Mesenchymal stem cell (in vitro differentiated cells and primary cell): ENCODE measurements around the gene CLMN.

Source experiments
- DNase-seq: peaks from one replicate; pipeline ENCODE4 v3.0.0-alpha.2; 2013
- H2AFZ ChIP-seq: one replicate; pipeline ENCODE4 v1.6.1; 2013; ENCODE audit warnings: low read depth, mild to moderate bottlenecking, control low read depth, inconsistent platforms, low read length, moderate library complexity
- H2AK5ac ChIP-seq: 2 replicates; pipeline ENCODE4 v1.6.1; 2013; ENCODE audit warnings: low read length, moderate library complexity, mild to moderate bottlenecking, inconsistent platforms; ENCODE audit not compliant: severe bottlenecking
- H2BK120ac ChIP-seq: one replicate; pipeline ENCODE4 v1.6.1; 2013; ENCODE audit warnings: low read depth, mild to moderate bottlenecking, inconsistent platforms, low read length, moderate library complexity
- H2BK12ac ChIP-seq, 2 experiments: one replicate each; pipeline ENCODE4 v1.6.1; 2013; ENCODE audit warnings: inconsistent platforms in 2 of 2, low read length in 2 of 2, mild to moderate bottlenecking in 2 of 2, moderate library complexity in 2 of 2, control low read depth in 1 of 2
- H2BK15ac ChIP-seq: one replicate; pipeline ENCODE4 v1.6.1; 2013; ENCODE audit warnings: mild to moderate bottlenecking, low read depth, inconsistent platforms; ENCODE audit not compliant: poor library complexity, severe bottlenecking
- H2BK5ac ChIP-seq: 2 replicates; pipeline ENCODE4 v1.6.1; 2013; ENCODE audit warnings: low read depth, mild to moderate bottlenecking, low read length, control low read depth, inconsistent platforms; ENCODE audit not compliant: poor library complexity, severe bottlenecking
- H3K14ac ChIP-seq, 2 experiments: one replicate each; pipeline ENCODE4 v1.6.1; 2013; ENCODE audit warnings: inconsistent platforms in 2 of 2, low read length in 2 of 2, control low read depth in 1 of 2, mild to moderate bottlenecking in 1 of 2, moderate library complexity in 1 of 2
- H3K18ac ChIP-seq, 2 experiments: one replicate each; pipeline ENCODE4 v1.6.1; 2013; ENCODE audit warnings: inconsistent platforms in 2 of 2, low read length in 2 of 2, control low read depth in 1 of 2, low read depth in 1 of 2, mild to moderate bottlenecking in 1 of 2
- H3K23ac ChIP-seq, 2 experiments: one replicate each; pipeline ENCODE4 v1.6.1; 2013; ENCODE audit warnings: inconsistent platforms in 2 of 2, low read length in 2 of 2, mild to moderate bottlenecking in 2 of 2, moderate library complexity in 2 of 2, control low read depth in 1 of 2
- H3K27ac ChIP-seq: 2 replicates; pipeline ENCODE4 v1.5.1; 2013; ENCODE audit warnings: mild to moderate bottlenecking, moderate library complexity, low read length, control low read depth, inconsistent platforms; ENCODE audit not compliant: poor library complexity, severe bottlenecking
- H3K27me3 ChIP-seq, 2 experiments: 2 replicates each; pipeline versions ENCODE4 v1.6.1 to v1.7.0; 2013; ENCODE audit warnings: low read length in 2 of 2, mild to moderate bottlenecking in 2 of 2, moderate library complexity in 2 of 2, control low read depth in 1 of 2, inconsistent platforms in 1 of 2; ENCODE audit not compliant: control insufficient read depth in 1 of 2, insufficient read depth in 1 of 2
- H3K36me3 ChIP-seq, 2 experiments: 2 replicates each; pipeline versions ENCODE4 v1.6.1 to v1.7.0; 2013; ENCODE audit warnings: low read length in 2 of 2, control low read depth in 1 of 2, inconsistent platforms in 1 of 2, low read depth in 1 of 2, mild to moderate bottlenecking in 1 of 2; ENCODE audit not compliant: insufficient read depth in 2 of 2, control insufficient read depth in 1 of 2
- H3K4ac ChIP-seq, 2 experiments: one replicate each; pipeline ENCODE4 v1.6.1; 2013; ENCODE audit warnings: inconsistent platforms in 2 of 2, low read length in 2 of 2, mild to moderate bottlenecking in 2 of 2, moderate library complexity in 2 of 2, control low read depth in 1 of 2, low read depth in 1 of 2
- H3K4me1 ChIP-seq: 2 replicates; pipeline ENCODE4 v1.6.1; 2013; ENCODE audit warnings: low read depth, low read length, control low read depth; ENCODE audit not compliant: control insufficient read depth, insufficient read depth
- H3K4me2 ChIP-seq: 2 replicates; pipeline ENCODE4 v1.6.1; 2013; ENCODE audit warnings: low read length, mild to moderate bottlenecking, inconsistent platforms; ENCODE audit not compliant: poor library complexity, severe bottlenecking
- H3K4me3 ChIP-seq, 2 experiments: 2 replicates each; pipeline versions ENCODE4 v1.5.1 to v1.7.0; 2013; ENCODE audit warnings: low read length in 2 of 2, mild to moderate bottlenecking in 2 of 2, control low read depth in 1 of 2, low read depth in 1 of 2; ENCODE audit not compliant: insufficient read depth in 1 of 2
- H3K79me1 ChIP-seq: replicated peaks from 2 replicates; pipeline ENCODE4 v1.6.1; 2013; ENCODE audit warnings: mild to moderate bottlenecking, control low read depth, low read length, inconsistent platforms; ENCODE audit not compliant: poor library complexity, severe bottlenecking
- H3K9ac ChIP-seq: 2 replicates; pipeline ENCODE4 v1.7.0; 2013; ENCODE audit warnings: mild to moderate bottlenecking, low read length, moderate library complexity
- H3K9me3 ChIP-seq: 2 replicates; pipeline ENCODE4 v1.7.0; 2013; ENCODE audit warnings: mild to moderate bottlenecking, low read length; ENCODE audit not compliant: control insufficient read depth
- H4K8ac ChIP-seq: one replicate; pipeline ENCODE4 v1.6.1; 2013; ENCODE audit warnings: inconsistent platforms, mild to moderate bottlenecking, low read length, moderate library complexity
- H4K91ac ChIP-seq: one replicate; pipeline ENCODE4 v1.6.1; 2013; ENCODE audit warnings: mild to moderate bottlenecking, low read length, inconsistent platforms
- WGBS: methylation state at CpG from one replicate; pipeline ENCODE4 v1.1.7; 2013; ENCODE audit warnings: mixed read lengths; 5-methylcytosine and 5-hydroxymethylcytosine counted together

CLMN gene

GRCh38 chr14:95320955-95321600 lies 1.4 kb upstream of the CLMN start:
- H2BK5ac ChIP-seq, result no peak overlapping the region
- H3K27me3 ChIP-seq, result peaks cover 0 to 53% of the 10 kb centered on the region in 2 experiments
- H3K9ac ChIP-seq, result no peak overlapping the region
- peak overlapping the region; percentile 16 for H2BK15ac ChIP-seq
- WGBS, result 94% methylated on average over 8 of the region's 8 CpGs
- no peak overlapping the region for H4K8ac ChIP-seq
- no peak overlapping the region for H3K14ac ChIP-seq
- peak overlapping the region; percentile 19 for H3K27ac ChIP-seq
- H4K91ac ChIP-seq, result no peak overlapping the region
- peaks cover 31% of the 10 kb centered on the region for H3K4me1 ChIP-seq
- H3K9me3 ChIP-seq, result no peaks in the 10 kb centered on the region
- no peak overlapping the region for H3K4ac ChIP-seq
- no peak for DNase-seq
- H2BK12ac ChIP-seq, result no peak overlapping the region
- H2AK5ac ChIP-seq, result peak overlapping the region; percentile 74
- no peak overlapping the region for H2AFZ ChIP-seq
- H3K23ac ChIP-seq, result no peak overlapping the region
- H2BK120ac ChIP-seq, result no peak overlapping the region
- H3K4me3 ChIP-seq, result no peak overlapping the region
- H3K79me1 ChIP-seq, result peaks cover 3% of the 10 kb centered on the region
- H3K36me3 ChIP-seq, result peaks cover 0 to 2% of the 10 kb centered on the region in 2 experiments
- H3K4me2 ChIP-seq, result no peak overlapping the region
- H3K18ac ChIP-seq, result no peak overlapping the region

- WGBS, result 38% methylated on average over 28 of the region's 32 CpGs
- Histone ChIP-seq H4K91ac (no peak overlapping the region), H3K79me1 (peaks cover 6% of the 10 kb centered on the region), H3K4me1 (peaks cover 37% of the 10 kb centered on the region), H2AK5ac (peak overlapping the region; percentile 74), H2BK120ac (peak overlapping the region; percentile 24), H3K4me3 (peak overlapping the region; percentile 59 to 85), H3K23ac (no peak overlapping the region), H3K14ac (no peak overlapping the region), H2BK15ac (peak overlapping the region; percentile 83), H3K9ac (peak overlapping the region; percentile 41), H4K8ac (no peak overlapping the region), H3K9me3 (no peaks in the 10 kb centered on the region), H3K27me3 (peaks cover 0 to 52% of the 10 kb centered on the region in 2 experiments), H3K4me2 (peak overlapping the region; percentile 80), H2BK5ac (no peak overlapping the region), H3K36me3 (peaks cover 0 to 7% of the 10 kb centered on the region in 2 experiments), H2BK12ac (no peak overlapping the region), H2AFZ (no peak overlapping the region), H3K4ac (no peak overlapping the region), H3K18ac (peak overlapping the region in 1 of 2 experiments; percentile 40), H3K27ac (peak overlapping the region; percentile 2)
- no peak for DNase-seq
Measured at GRCh38 chr14:95320078-95320895, 579 bp upstream of the CLMN start.

DNA sequence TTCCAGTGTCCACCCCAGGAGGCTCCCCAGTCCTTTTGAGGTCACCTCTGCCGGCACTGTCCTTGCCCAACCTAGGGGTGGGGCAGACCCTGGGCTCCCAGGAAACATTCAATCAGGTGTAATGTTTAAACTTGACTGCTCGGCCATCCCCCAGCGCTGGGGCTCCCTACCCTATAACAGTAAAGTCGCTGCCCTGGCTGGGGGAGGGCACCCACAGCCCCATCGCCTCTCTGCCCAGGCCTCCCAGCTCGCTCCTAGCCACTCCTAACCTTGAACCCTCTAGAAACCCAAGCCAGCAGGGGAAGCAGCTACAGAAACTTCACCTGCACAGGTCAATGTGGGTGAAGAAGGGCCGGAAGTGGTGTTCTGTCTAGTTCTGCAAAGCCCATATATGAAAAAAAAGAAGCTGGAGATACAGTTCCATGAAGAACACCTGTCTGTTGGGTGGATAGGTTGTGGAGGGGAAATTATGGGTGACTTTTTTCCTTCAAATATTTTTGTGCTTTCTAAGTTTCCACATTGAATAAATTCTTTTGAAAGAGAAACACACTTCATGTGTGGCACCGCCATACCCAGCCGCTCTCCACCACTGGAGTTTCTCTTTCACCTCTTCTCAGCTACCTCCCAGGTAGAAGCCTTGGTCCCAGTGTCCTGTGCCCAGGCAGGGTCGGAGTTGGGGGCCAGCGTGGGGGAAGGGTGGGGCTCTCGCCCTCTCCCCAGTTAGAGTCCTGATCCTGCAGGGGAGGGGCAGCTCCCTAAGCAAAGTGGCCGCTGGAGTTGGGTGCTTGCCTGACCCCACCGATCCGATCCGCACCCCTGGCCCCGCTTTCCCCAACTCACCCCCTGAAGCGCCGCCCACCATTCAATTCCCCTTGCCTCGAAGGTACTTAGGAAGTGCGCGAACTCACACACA lies 1.1 kb downstream of the CLMN start:
- Histone ChIP-seq H3K4me2 (peak overlapping the region; percentile 93), H3K36me3 (peaks cover 0 to 7% of the 10 kb centered on the region in 2 experiments), H2BK5ac (peak overlapping the region; percentile 90), H3K23ac (no peak overlapping the region), H3K27me3 (peaks cover 0 to 41% of the 10 kb centered on the region in 2 experiments), H3K4ac (no peak overlapping the region), H3K18ac (no peak overlapping the region), H3K14ac (no peak overlapping the region), H3K4me3 (peak overlapping the region; percentile 75 to 85), H2BK12ac (peak overlapping the region in 1 of 2 experiments; percentile 67), H3K79me1 (peaks cover 7% of the 10 kb centered on the region), H2AFZ (no peak overlapping the region), H2AK5ac (peak overlapping the region; percentile 78), H2BK120ac (no peak overlapping the region), H3K4me1 (peaks cover 53% of the 10 kb centered on the region), H3K9me3 (no peaks in the 10 kb centered on the region), H3K9ac (peak overlapping the region; percentile 60), H2BK15ac (peak overlapping the region; percentile 55), H4K91ac (no peak overlapping the region), H3K27ac (peak overlapping the region; percentile 38), H4K8ac (no peak overlapping the region)
- 28% methylated on average over 20 of the region's 22 CpGs for WGBS
- no peak for DNase-seq
